HG02973 (cell line): Measurements from ENCODE around the gene MAGI1.
A peak's percentile ranks its signal among the peaks of the same experiment; 100 is the strongest.

Experiments
- ATAC-seq: cut with Tn5 transposase; IDR thresholded peaks from one replicate; pipeline ENCODE4 v1.9.1; 2021; ENCODE audit warnings: moderate library complexity; ENCODE audit not compliant: unreplicated experiment

The MAGI1 gene

DNA sequence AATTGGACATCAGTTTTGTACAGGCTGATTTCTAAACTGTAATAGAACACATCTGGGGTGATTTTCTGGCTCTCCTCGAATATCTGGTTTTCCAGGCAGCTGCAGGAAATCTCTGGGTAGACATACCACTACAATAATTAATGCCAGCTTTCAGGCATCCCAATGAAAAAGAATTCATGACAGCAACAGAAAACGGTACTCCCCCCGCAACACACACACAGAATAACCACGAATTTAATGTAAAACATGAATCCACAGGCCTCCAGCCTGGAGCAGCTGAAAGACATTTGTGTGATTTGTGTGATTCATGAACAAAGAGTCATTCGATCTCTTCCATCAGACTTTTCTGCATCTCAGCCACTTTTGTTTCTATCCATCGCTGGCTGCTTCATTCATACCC is 262.2 kb downstream of the MAGI1 start:
- ATAC-seq = no peak

GRCh38 chr3:65776081-65776480 is 262.6 kb downstream of the MAGI1 start:
- ATAC-seq = no peak

DNA sequence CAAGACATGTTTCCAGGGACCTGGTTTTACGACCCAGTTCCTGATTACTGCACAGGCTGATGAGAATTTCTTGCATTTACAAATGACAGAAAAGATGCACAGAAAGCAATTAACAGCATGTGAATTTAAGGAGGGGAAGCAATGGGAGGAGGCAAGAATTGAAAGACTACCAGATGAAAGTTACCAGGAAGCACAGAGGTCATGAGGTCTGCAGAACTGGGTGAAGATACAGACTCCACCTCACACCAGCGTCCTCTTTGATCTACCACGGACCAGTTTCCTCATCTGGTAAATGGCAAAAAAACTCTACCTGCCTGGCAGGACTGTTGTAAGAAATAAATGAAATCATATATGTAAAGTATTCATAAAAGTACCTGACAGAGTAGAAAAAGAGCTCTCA is 266.0 kb downstream of the MAGI1 start:
- no peak for ATAC-seq

- ATAC-seq = no peak
Measured at GRCh38 chr3:65767551-65767950, 271.2 kb downstream of the MAGI1 start.

DNA sequence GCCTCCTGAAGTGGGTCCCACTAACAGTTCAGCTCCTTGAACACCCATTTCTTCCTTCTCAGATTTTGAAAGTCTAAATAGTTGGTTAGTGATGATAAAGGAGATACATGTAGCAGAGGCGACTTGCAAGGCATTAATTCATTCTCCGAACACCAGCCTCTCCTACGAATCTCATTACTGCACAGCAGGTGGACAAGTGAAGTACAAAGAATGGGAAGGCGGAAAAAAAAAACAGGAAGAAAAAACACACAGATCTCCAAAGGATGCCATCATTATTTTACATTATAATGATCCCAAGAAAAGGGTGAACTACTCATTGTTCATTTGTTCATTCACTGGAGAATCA is 276.5 kb downstream of the MAGI1 start:
- no peak for ATAC-seq

DNA sequence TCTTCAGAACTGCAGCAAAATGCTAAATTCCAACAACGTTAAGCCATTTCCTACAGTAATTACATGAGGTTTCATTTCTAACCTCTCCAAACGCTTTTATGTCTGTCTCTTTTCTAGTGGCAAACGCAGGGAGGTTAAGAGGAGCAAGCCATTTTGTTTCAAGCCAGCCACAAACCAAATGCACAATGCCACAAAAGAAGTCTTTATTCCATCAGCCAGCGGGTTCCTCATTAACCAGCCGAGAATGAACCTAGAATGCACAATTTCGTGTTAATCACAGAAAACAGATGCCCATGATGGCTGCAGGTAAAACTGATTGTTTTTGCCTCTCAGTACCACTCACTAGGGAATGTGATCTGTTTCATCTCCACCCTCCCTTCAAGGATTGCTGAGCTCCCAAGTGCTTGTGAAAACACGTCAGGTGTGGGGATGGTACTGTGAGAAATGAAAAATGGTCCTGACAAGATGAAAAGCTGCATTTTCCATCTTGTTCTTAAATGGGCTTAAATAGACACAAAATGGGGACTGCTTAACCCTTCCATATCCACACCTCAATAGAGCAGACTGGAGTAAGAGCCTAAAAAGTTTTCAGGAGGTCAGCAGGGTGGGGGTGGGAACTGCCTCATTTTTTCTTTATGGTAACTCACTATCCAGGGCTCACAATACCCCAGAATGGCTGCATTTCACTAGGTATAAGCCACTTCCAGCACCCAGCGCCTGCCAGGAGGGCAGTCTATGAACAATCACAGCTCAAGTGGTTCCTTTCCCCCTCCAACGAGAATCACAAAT is 277.1 kb downstream of the MAGI1 start:
- ATAC-seq = no peak

DNA sequence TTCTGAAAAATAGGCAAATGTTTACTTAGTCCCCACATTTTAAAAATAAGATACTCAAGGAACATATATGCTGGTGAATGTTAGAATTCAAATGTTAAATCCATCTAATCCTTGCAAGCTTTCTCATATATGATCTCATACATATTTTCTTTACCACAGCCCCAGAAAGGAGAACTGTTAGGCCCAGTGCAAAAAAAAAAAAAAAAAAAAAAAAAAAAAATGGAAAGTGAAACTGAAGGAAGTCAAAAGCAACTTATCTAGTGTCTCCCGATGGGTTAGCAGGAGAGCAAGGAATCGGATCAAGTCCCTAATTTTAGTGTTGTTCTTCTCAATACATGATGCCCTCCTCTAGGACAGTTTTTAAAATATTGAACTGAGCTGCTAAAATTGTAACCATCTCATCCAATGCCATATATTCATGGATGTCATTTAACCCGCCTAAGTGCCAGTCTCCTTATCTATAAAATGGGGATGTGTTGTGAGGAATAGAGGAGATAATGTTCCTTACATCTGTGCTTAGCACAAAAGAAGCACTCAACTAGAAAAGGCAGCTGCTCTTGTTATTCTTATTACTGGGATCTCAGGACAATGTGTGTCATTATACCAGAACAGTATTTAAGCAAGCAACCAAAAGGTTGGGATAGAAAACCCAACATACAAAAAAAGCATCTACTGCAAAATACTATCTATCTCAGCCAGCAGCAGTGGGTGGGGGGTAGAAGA is 279.7 kb downstream of the MAGI1 start:
- no peak for ATAC-seq

GRCh38 chr3:65758438-65758837 is 280.3 kb downstream of the MAGI1 start:
- ATAC-seq = no peak

GRCh38 chr3:65752636-65753035 is 286.1 kb downstream of the MAGI1 start:
- no peak for ATAC-seq

- no peak for ATAC-seq
Measured at GRCh38 chr3:65751123-65751700, 287.5 kb downstream of the MAGI1 start.

DNA sequence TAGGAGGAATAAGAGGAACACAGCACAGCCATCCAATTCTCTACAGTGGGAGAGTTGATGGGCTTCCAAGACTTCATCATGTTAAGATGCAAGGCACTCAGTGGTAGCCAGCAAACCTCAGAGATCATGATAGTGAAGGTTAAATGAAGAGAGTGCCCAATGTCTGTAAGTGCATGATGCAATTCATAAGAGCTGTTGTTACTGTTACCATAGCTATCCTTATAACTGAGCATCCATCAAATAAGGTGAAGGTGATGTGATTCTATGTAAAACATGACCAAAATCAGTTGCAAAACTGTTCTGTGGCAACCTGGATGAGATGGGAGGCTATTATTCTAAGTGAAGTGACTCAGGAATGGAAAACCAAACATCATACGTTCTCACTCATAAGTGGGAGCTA is 289.7 kb downstream of the MAGI1 start:
- ATAC-seq = no peak

- no peak for ATAC-seq
Measured at GRCh38 chr3:65748326-65748725, 290.4 kb downstream of the MAGI1 start.

DNA sequence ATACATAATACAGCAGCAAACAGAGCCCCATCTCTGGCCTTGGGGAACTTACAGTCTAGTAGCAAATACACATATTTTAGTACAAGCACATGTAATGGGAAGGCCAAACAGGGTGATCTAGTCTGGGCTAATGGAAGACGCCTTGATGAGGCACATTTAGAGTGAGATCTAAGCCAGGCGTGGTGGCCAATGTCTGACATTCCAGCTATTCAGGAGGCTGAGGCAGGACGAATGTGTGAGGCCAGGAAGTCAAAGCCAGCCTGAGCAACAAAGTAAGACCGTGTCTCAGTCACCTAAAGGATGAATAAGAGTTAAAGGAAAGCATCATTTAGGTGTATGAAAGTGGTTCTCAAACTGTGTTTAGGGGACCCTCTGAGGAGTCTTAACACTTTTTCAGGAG is 291.9 kb downstream of the MAGI1 start:
- ATAC-seq = no peak

DNA sequence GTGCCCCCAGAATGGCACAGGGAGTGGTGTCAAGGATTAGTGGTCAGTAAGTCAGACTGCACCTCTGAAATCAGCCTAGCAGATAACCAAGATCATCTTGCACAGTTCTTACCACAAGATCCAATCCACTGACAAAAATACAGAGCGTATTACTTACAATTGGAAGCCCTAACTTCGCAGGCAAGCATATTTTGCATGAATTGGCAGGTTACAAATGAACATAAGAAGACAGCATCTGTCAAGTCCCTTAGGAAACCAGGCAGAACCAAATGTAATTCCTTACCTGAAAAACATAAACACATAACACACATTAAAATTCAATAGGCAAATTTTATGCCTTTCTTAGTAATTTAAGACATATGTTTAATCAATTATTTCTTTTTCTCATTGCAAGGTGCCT is 293.4 kb downstream of the MAGI1 start:
- ATAC-seq = no peak

DNA sequence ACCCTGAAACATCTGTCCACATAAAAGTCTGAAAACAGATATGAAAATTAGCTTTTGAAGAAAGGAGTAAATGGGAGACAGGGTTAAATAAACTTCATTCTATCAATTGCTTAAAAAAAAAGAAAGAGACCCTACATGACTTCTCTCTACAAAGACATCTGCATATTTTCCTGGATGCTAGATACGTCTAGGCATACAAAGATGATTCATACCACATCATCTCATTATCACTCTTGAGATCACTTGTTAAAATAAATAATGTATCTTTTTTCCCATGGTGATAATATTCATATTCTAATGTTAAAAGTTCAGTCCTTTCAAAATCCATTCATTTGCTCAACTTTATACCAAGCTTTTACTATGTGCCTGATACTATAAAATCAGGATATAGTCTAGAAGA is 295.8 kb downstream of the MAGI1 start:
- ATAC-seq = no peak

GRCh38 chr3:65741540-65741939 is 297.2 kb downstream of the MAGI1 start:
- no peak for ATAC-seq

DNA sequence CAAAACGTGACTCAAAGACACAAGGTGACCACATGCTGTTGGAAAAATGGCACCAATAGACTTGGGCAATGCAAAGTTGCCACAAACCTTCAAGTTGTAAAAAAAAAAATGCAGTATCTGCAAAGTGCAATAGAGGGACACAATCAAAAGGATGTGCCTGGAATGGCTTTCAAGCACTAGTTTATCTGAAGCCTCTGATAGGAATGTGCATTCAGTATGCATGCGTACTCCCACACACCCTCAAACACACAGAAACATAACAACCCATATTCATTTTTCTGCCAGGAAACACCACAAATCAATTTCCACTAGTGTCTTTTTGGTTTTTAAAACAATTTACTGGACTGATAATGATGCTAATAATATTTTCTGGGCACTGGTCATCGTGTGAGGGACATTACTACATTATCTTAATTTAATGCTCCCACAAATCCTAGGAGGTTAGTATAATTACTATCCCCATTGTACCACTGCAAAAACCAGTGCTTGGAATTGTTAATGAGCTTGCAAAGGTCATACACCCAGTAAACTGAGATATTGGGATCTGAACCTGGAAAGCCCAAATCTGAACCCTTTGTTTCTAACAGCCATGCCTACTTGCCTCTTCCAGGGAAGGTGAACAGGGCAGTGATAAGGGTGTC is 298.7 kb downstream of the MAGI1 start:
- no peak for ATAC-seq

- ATAC-seq = no peak
Measured at GRCh38 chr3:65734792-65735191, 303.9 kb downstream of the MAGI1 start.

GRCh38 chr3:65734382-65734781 is 304.3 kb downstream of the MAGI1 start:
- ATAC-seq = no peak

DNA sequence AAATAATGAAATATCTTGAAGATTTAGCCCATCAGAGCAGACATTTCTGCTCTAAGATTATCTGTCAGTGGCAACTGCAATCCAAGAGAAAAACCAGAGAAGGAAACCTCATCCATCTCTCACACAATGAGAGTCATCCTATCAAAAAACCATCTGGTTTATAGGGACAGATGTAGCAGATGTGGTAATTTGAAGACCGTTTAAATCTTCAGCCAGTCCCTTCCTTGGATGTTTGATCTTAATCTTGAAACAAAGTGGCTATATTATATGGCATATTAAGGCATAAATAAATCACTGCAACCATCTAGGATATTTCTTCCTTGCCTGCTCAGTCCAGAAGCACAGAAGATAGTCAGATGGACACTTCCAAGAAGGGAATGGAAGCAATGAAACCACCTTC is 305.3 kb downstream of the MAGI1 start:
- ATAC-seq = no peak

DNA sequence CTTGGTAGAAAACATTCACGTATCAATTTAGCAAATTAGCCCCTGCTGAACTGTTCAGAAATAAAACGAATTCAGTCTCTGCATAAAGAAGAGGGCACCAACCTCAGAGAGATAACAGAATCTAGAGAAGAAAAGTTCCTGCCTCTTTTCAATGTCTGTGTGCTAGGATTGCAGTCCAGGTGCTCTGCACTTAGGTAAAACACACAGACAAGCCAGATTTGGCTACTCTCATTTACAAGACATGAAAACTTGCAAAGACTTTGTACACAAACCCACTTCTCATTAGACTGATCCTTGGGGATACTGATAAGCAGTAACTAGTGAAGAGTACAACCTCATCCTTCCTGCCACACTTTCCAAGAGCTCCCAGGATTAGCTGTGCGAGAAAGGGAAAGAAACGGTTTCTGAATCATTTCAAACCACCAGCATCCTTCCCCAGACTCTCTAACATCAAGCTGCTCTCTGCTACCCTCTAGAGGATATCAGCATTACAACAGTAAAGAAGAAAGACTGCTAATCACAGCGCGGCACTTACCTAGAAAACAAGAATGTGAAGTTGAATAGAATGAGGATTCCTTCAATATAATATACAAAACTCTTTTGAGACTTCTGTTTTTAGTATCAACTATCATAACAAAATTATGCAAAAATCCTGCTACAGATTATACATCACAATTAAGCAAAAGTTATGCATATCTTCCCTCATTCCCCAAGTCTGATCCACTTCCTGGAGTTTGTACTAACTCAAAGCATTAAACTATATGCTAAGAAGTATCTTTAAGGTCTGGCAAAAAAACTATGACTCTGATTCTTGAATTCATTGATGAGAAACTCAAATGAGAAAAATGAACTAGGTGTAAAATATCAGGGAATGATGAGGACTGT is 306.4 kb downstream of the MAGI1 start:
- ATAC-seq = peak; percentile 95
